Type B pancreatic cell (in vitro differentiated cells): ENCODE data around the gene SMIM12. TPM values are rescaled to one million over a fixed set of nuclear protein-coding genes. Genes with fewer than 3 reads are reported as not detected.
"Not testable (repeated sequence)": the region's sequence is repeated elsewhere in the genome, so short reads cannot be mapped to it uniquely, and the experiment has no call there.

Experiments used
- DNase-seq: peaks from one replicate; pipeline ENCODE4 v3.0.0; 2021; ENCODE audit warnings: mixed read lengths; ENCODE audit not compliant: unreplicated experiment; ENCODE audit errors: extremely low spot score
- H3K27ac Mint-ChIP-seq: 2 replicates; pipeline ENCODE4 v1.8.0; 2021; ENCODE audit warnings: mild to moderate bottlenecking, mixed read lengths
- H3K27me3 Mint-ChIP-seq: 2 replicates; pipeline ENCODE4 v1.8.0; 2021; ENCODE audit warnings: mixed read lengths
- H3K36me3 Mint-ChIP-seq: 2 replicates; pipeline ENCODE4 v1.8.0; 2021; ENCODE audit warnings: mixed read lengths
- H3K4me1 Mint-ChIP-seq: one replicate; pipeline ENCODE4 v1.8.0; 2021; ENCODE audit warnings: mixed read lengths; ENCODE audit not compliant: unreplicated experiment
- H3K4me3 Mint-ChIP-seq: 2 replicates; pipeline ENCODE4 v1.8.0; 2021; ENCODE audit warnings: mild to moderate bottlenecking, mixed read lengths
- H3K9me3 Mint-ChIP-seq: 2 replicates; pipeline ENCODE4 v1.8.0; 2021; ENCODE audit warnings: mixed read lengths
- total RNA-seq: library from RNA; stranded (reverse); gene quantifications from 2 replicates; pipeline ENCODE4 v1.2.1, GENCODE V29; 2021; ENCODE audit warnings: low replicate concordance
- TF ChIP-seq, protein P1 (sequence below): fragments of 200-600 bp; sonication (generic); conservative IDR thresholded peaks from 2 replicates; pipeline ENCODE4 v1.5.0; 2021; ENCODE audit warnings: antibody characterized with exemption, mild to moderate bottlenecking

Gene SMIM12
- total RNA-seq, 1 donor from 2014 or later = 39.0 TPM

DNA sequence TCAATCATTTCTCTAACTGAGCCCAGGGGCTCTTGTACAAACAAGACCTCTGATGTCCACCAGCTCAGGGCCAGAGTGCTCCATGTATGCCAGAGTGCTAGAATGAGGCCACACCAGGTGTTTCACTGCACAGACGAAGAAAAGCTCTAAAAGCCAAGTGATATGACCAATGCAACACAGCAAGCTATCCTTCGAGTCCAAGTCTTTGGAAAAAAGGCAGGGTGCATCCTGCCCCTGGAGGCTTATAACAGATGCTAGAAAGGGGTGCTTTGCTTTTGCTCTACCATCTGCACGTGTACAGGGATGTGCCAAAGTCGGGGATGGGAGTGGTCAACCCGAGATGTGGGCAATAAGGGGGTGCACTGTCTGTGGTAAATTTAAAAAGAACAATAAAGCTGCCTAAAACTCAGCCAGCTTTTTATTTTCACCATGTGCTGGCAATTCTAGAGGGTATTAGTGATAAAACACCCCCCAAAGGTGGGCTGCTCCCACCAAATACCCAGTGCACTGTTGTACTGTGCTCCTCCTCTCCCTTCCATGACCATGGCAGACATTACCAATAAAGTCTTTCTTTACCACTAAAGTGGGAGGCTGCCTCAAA lies 32.1 kb downstream of the SMIM12 start:
- Mint-ChIP-seq H3K4me1 (peaks cover 14% of the 10 kb centered on the region), H3K27me3 (peaks cover 4% of the 10 kb centered on the region), H3K27ac (no peak overlapping the region), H3K4me3 (no peak overlapping the region), H3K9me3 (no peaks in the 10 kb centered on the region), H3K36me3 (no peaks in the 10 kb centered on the region)
- DNase-seq = no peak
- TF ChIP-seq, protein P1, sequence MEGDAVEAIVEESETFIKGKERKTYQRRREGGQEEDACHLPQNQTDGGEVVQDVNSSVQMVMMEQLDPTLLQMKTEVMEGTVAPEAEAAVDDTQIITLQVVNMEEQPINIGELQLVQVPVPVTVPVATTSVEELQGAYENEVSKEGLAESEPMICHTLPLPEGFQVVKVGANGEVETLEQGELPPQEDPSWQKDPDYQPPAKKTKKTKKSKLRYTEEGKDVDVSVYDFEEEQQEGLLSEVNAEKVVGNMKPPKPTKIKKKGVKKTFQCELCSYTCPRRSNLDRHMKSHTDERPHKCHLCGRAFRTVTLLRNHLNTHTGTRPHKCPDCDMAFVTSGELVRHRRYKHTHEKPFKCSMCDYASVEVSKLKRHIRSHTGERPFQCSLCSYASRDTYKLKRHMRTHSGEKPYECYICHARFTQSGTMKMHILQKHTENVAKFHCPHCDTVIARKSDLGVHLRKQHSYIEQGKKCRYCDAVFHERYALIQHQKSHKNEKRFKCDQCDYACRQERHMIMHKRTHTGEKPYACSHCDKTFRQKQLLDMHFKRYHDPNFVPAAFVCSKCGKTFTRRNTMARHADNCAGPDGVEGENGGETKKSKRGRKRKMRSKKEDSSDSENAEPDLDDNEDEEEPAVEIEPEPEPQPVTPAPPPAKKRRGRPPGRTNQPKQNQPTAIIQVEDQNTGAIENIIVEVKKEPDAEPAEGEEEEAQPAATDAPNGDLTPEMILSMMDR = no peak

DNA sequence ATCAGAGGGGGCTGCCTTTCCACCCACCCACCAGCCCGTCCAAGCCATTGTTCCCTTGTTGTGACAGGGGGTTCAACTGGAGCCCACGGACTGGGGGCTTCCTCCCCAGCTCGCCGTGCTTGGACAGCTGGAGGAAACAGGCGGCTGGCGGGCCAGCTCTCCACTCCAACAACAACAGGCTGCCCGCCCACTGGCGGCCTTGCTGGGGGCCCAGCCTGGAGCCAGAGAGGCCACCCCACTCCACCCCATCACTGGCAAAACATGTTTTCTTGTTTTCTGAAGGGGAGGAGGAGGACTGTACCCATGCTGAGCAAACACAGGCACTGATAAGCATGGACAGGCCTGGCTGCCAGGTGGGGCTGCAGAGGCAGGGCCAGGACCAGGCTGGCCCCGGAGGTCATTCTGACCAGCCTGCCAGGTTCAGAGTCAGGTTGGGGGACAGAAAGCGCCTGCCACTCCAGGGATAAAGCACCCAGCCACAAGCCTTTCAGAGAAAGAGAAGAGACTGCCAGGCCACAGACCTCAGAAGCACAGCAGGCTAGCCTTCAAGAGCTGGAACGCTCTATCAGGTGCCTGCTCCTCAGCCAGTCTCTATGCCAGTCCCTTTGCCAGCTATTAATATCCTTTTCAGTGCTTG lies 34.0 kb downstream of the SMIM12 start:
- Mint-ChIP-seq H3K27me3 (peaks cover 4% of the 10 kb centered on the region), H3K27ac (no peak overlapping the region), H3K9me3 (no peaks in the 10 kb centered on the region), H3K4me1 (peaks cover 14% of the 10 kb centered on the region), H3K36me3 (no peaks in the 10 kb centered on the region), H3K4me3 (no peak overlapping the region)
- DNase-seq = no peak
- TF ChIP-seq, protein P1 = no peak

- DNase-seq = no peak
- Mint-ChIP-seq H3K36me3 (no peaks in the 10 kb centered on the region), H3K4me1 (peaks cover 14% of the 10 kb centered on the region), H3K4me3 (no peak overlapping the region), H3K27ac (no peak overlapping the region), H3K9me3 (no peaks in the 10 kb centered on the region), H3K27me3 (peaks cover 4% of the 10 kb centered on the region)
- TF ChIP-seq, protein P1 = no peak
Observed at GRCh38 chr1:34824817-34825454, 34.6 kb downstream of the SMIM12 start.

GRCh38 chr1:34822202-34822601 lies 37.3 kb downstream of the SMIM12 start:
- Mint-ChIP-seq H3K27me3 (peaks cover 3% of the 10 kb centered on the region), H3K4me3 (no peak overlapping the region), H3K27ac (no peak overlapping the region), H3K9me3 (no peaks in the 10 kb centered on the region), H3K36me3 (no peaks in the 10 kb centered on the region), H3K4me1 (peaks cover 5% of the 10 kb centered on the region)
- TF ChIP-seq, protein P1 = no peak
- DNase-seq = no peak

DNA sequence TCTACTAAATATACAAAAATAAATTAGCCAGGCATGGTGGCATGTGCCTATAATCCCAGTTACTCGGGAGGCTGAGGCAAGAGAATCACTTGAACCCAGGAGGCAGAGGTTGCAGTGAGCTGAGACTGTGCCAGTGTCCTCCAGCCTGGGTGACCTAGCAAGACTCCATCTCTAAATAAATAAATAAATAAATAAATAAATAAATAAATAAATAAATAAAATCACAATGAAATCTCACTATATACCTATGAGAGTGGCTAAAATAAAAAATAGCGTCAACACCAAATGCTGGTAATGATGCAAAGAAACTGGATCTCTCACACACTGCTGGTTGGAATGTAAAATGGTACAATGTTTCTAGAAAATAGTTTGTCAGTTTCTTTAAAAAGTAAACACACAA lies 40.7 kb downstream of the SMIM12 start:
- H3K4me1 Mint-ChIP-seq, H3K27me3 Mint-ChIP-seq, DNase-seq, H3K4me3 Mint-ChIP-seq, H3K27ac Mint-ChIP-seq, H3K9me3 Mint-ChIP-seq, H3K36me3 Mint-ChIP-seq: not testable (repeated sequence)

GRCh38 chr1:34816778-34817177 lies 42.8 kb downstream of the SMIM12 start:
- no peak overlapping the region for H3K27ac Mint-ChIP-seq
- H3K4me3 Mint-ChIP-seq = no peak overlapping the region
- no peaks in the 10 kb centered on the region for H3K9me3 Mint-ChIP-seq
- H3K4me1 Mint-ChIP-seq = no peaks in the 10 kb centered on the region
- DNase-seq = no peak
- TF ChIP-seq, protein P1 = no peak
- no peaks in the 10 kb centered on the region for H3K27me3 Mint-ChIP-seq
- no peaks in the 10 kb centered on the region for H3K36me3 Mint-ChIP-seq
